Astrocyte (in vitro differentiated cells and primary cell): ENCODE measurements around the gene CDH23. TPM values are rescaled to one million over a fixed set of nuclear protein-coding genes. Genes with fewer than 3 reads are reported as not detected.

Source experiments
- DNase-seq: peaks from one replicate; pipeline ENCODE4 v3.0.0-alpha.2; 2010; ENCODE audit warnings: low read depth
- FAIRE-seq: peaks from 2 replicates; lab custom pipeline; 2011; peaks lifted over from hg19 to GRCh38; lab: Jason Lieb, UNC
- H2AFZ ChIP-seq: 2 replicates; pipeline ENCODE4 v1.6.0; 2012; ENCODE audit warnings: low read depth, low read length, inconsistent platforms
- H3K27ac ChIP-seq: 2 replicates; pipeline ENCODE4 v1.5.1; 2011; ENCODE audit warnings: low read depth, low read length, inconsistent platforms
- H3K27me3 ChIP-seq: 2 replicates; pipeline ENCODE4 v1.6.0; 2011; ENCODE audit warnings: low read length, inconsistent platforms; ENCODE audit not compliant: insufficient read depth
- H3K36me3 ChIP-seq: 2 replicates; pipeline ENCODE4 v1.5.1; 2011; ENCODE audit warnings: low read length, inconsistent platforms; ENCODE audit not compliant: insufficient read depth
- H3K4me1 ChIP-seq: 2 replicates; pipeline ENCODE4 v1.5.1; 2011; ENCODE audit warnings: low read length, inconsistent platforms; ENCODE audit not compliant: insufficient read depth
- H3K4me2 ChIP-seq: 2 replicates; pipeline ENCODE4 v1.6.0; 2012; ENCODE audit warnings: low read length, inconsistent platforms
- H3K4me3 ChIP-seq: 2 replicates; pipeline ENCODE4 v1.5.1; 2011; ENCODE audit warnings: low read depth, mild to moderate bottlenecking, low read length, inconsistent platforms; ENCODE audit not compliant: insufficient read depth
- H3K79me2 ChIP-seq: 2 replicates; pipeline ENCODE4 v1.6.0; 2012; ENCODE audit warnings: mild to moderate bottlenecking, low read length, inconsistent platforms; ENCODE audit not compliant: insufficient read depth
- H3K9ac ChIP-seq: 2 replicates; pipeline ENCODE4 v1.6.0; 2012; ENCODE audit warnings: mild to moderate bottlenecking, low read length, inconsistent platforms
- H3K9me3 ChIP-seq: 2 replicates; pipeline ENCODE4 v1.5.1; 2012; ENCODE audit warnings: low read depth, mild to moderate bottlenecking, low read length, inconsistent platforms; ENCODE audit not compliant: insufficient read depth
- H4K20me1 ChIP-seq: 2 replicates; pipeline ENCODE4 v1.6.0; 2012; ENCODE audit warnings: low read length, inconsistent platforms; ENCODE audit not compliant: insufficient read depth
- H3K27ac Mint-ChIP-seq: one replicate; pipeline ENCODE4 v1.8.0; 2021; ENCODE audit warnings: mild to moderate bottlenecking, mixed read lengths; ENCODE audit not compliant: unreplicated experiment
- H3K27me3 Mint-ChIP-seq: one replicate; pipeline ENCODE4 v1.8.0; 2021; ENCODE audit warnings: low read depth, mixed read lengths; ENCODE audit not compliant: unreplicated experiment
- H3K36me3 Mint-ChIP-seq: one replicate; pipeline ENCODE4 v1.8.0; 2021; ENCODE audit warnings: low read depth, mixed read lengths; ENCODE audit not compliant: unreplicated experiment
- H3K4me1 Mint-ChIP-seq: one replicate; pipeline ENCODE4 v1.8.0; 2021; ENCODE audit warnings: low read depth, mixed read lengths; ENCODE audit not compliant: unreplicated experiment
- H3K4me3 Mint-ChIP-seq: one replicate; pipeline ENCODE4 v1.8.0; 2021; ENCODE audit warnings: mild to moderate bottlenecking, moderate library complexity, mixed read lengths; ENCODE audit not compliant: unreplicated experiment
- H3K9me3 Mint-ChIP-seq: one replicate; pipeline ENCODE4 v1.8.0; 2021; ENCODE audit warnings: mild to moderate bottlenecking, mixed read lengths; ENCODE audit not compliant: unreplicated experiment
- CTCF ChIP-seq: IDR thresholded peaks from 2 replicates; pipeline ENCODE4 v1.5.1; 2011; ENCODE audit warnings: low read depth, mild to moderate bottlenecking, inconsistent platforms, low read length, moderate library complexity; ENCODE audit not compliant: insufficient read depth
- EZH2 ChIP-seq: IDR thresholded peaks from 2 replicates; pipeline ENCODE4 v1.6.1; 2012; ENCODE audit warnings: mild to moderate bottlenecking, low read length, inconsistent platforms; ENCODE audit not compliant: insufficient read depth
- total RNA-seq: library from RNA; stranded (reverse); gene quantifications from 2 replicates; pipeline ENCODE4 v1.2.1, GENCODE V29; 2021

CDH23 gene
- total RNA-seq, 1 donor from 2014 or later, result not detected

GRCh38 chr10:71711052-71711623 lies 314.4 kb downstream of the CDH23 start:
- Histone ChIP-seq H4K20me1 (no peaks in the 10 kb centered on the region), H3K79me2 (no peaks in the 10 kb centered on the region), H3K9me3 (no peaks in the 10 kb centered on the region), H3K9ac (no peak overlapping the region), H3K4me3 (no peak overlapping the region), H3K27ac (no peak overlapping the region), H3K4me1 (peaks cover 7% of the 10 kb centered on the region), H3K4me2 (no peak overlapping the region), H2AFZ (no peak overlapping the region), H3K36me3 (no peaks in the 10 kb centered on the region), H3K27me3 (peaks cover 5% of the 10 kb centered on the region)
- H3K4me1 Mint-ChIP-seq, result peaks cover 6% of the 10 kb centered on the region
- TF ChIP-seq EZH2, result no peak
- no peak for TF ChIP-seq CTCF
- no peak overlapping the region for H3K27ac Mint-ChIP-seq
- FAIRE-seq (no peak), DNase-seq (no peak)
- peaks cover 2% of the 10 kb centered on the region for H3K9me3 Mint-ChIP-seq
- H3K4me3 Mint-ChIP-seq, result no peak overlapping the region
- H3K36me3 Mint-ChIP-seq, result no peaks in the 10 kb centered on the region
- peaks cover 35% of the 10 kb centered on the region for H3K27me3 Mint-ChIP-seq

- TF ChIP-seq CTCF (no peak), EZH2 (no peak)
Observed at GRCh38 chr10:71712170-71712569, 315.4 kb downstream of the CDH23 start.

GRCh38 chr10:71712572-71713134 lies 315.9 kb downstream of the CDH23 start:
- no peak overlapping the region for H3K27ac Mint-ChIP-seq
- FAIRE-seq (no peak), DNase-seq (no peak)
- Histone ChIP-seq H3K4me3 (no peak overlapping the region), H2AFZ (peak overlapping the region; percentile 80), H3K27ac (no peak overlapping the region), H3K9me3 (no peaks in the 10 kb centered on the region), H3K4me1 (peaks cover 7% of the 10 kb centered on the region), H3K79me2 (no peaks in the 10 kb centered on the region), H4K20me1 (no peaks in the 10 kb centered on the region), H3K27me3 (peaks cover 4% of the 10 kb centered on the region), H3K4me2 (no peak overlapping the region), H3K9ac (peak overlapping the region; percentile 52), H3K36me3 (no peaks in the 10 kb centered on the region)
- H3K27me3 Mint-ChIP-seq, result peaks cover 35% of the 10 kb centered on the region
- H3K4me1 Mint-ChIP-seq, result peaks cover 6% of the 10 kb centered on the region
- H3K36me3 Mint-ChIP-seq, result no peaks in the 10 kb centered on the region
- H3K9me3 Mint-ChIP-seq, result peaks cover 2% of the 10 kb centered on the region
- H3K4me3 Mint-ChIP-seq, result no peak overlapping the region
- no peak for TF ChIP-seq CTCF
- no peak for TF ChIP-seq EZH2

More at GRCh38 chr10:71712170-71712569, 315.4 kb downstream of the CDH23 start:
- Mint-ChIP-seq H3K27ac (no peak overlapping the region), H3K4me1 (peaks cover 6% of the 10 kb centered on the region), H3K36me3 (no peaks in the 10 kb centered on the region), H3K9me3 (peaks cover 2% of the 10 kb centered on the region), H3K4me3 (no peak overlapping the region), H3K27me3 (peaks cover 34% of the 10 kb centered on the region)
- FAIRE-seq, result no peak
- H2AFZ ChIP-seq, result no peak overlapping the region
- no peak overlapping the region for H3K4me2 ChIP-seq
- H3K4me3 ChIP-seq, result no peak overlapping the region
- H3K4me1 ChIP-seq, result peaks cover 7% of the 10 kb centered on the region
- H3K79me2 ChIP-seq, result no peaks in the 10 kb centered on the region
- no peaks in the 10 kb centered on the region for H3K9me3 ChIP-seq
- H3K27ac ChIP-seq, result no peak overlapping the region
- H3K36me3 ChIP-seq, result no peaks in the 10 kb centered on the region
- H3K27me3 ChIP-seq, result peaks cover 4% of the 10 kb centered on the region
- H3K9ac ChIP-seq, result no peak overlapping the region
- no peaks in the 10 kb centered on the region for H4K20me1 ChIP-seq
- no peak for DNase-seq
